LNCaP clone FGC (cell line): ENCODE results near the gene TENM4.
"Not testable (repeated sequence)": the region's sequence is repeated elsewhere in the genome, so short reads cannot be mapped to it uniquely, and the experiment has no call there.

Source experiments
- DNase-seq: peaks from one replicate; pipeline ENCODE4 v3.0.0-alpha.2; 2011; ENCODE audit warnings: low read depth
- H3K4me3 ChIP-seq: 2 replicates; pipeline ENCODE4 v1.5.1; 2011; ENCODE audit warnings: mild to moderate bottlenecking, low read depth, low read length, control low read depth
- CTCF ChIP-seq: IDR thresholded peaks from 2 replicates; pipeline ENCODE4 v1.5.1; 2012; ENCODE audit warnings: mild to moderate bottlenecking; ENCODE audit not compliant: control insufficient read depth, insufficient read depth; ENCODE audit errors: extremely low read depth

TENM4 gene

GRCh38 chr11:78641541-78641940 lies 799.3 kb downstream of the TENM4 start:
- no peak overlapping the region for H3K4me3 ChIP-seq
- DNase-seq = no peak
- no peak for TF ChIP-seq CTCF

GRCh38 chr11:78638704-78639380 lies 802.0 kb downstream of the TENM4 start:
- H3K4me3 ChIP-seq = no peak overlapping the region
- DNase-seq = no peak
- no peak for TF ChIP-seq CTCF

- not testable (repeated sequence) for H3K4me3 ChIP-seq, DNase-seq
Measured at GRCh38 chr11:78637527-78637926, 803.3 kb downstream of the TENM4 start.

- H3K4me3 ChIP-seq = no peak overlapping the region
- DNase-seq = no peak
- TF ChIP-seq CTCF = no peak
Measured at GRCh38 chr11:78635814-78636506, 804.9 kb downstream of the TENM4 start.

- no peak overlapping the region for H3K4me3 ChIP-seq
- DNase-seq = no peak
- no peak for TF ChIP-seq CTCF
Measured at GRCh38 chr11:78633516-78634310, 807.1 kb downstream of the TENM4 start.

- no peak for TF ChIP-seq CTCF
- DNase-seq = no peak
Measured at GRCh38 chr11:78630561-78631303, 810.1 kb downstream of the TENM4 start.

GRCh38 chr11:78630155-78630554 lies 810.7 kb downstream of the TENM4 start:
- no peak for TF ChIP-seq CTCF
- no peak overlapping the region for H3K4me3 ChIP-seq
- no peak for DNase-seq

More at GRCh38 chr11:78630561-78631303, 810.1 kb downstream of the TENM4 start:
- H3K4me3 ChIP-seq = no peak overlapping the region
